ENCODE data around the gene AAR2.

AAR2 gene

GRCh38 chr20:36260316-36260715, 24.0 kb downstream of the AAR2 start:
- DNase-seq (ENCODE audit: low spot score) = no peak

- no peak for DNase-seq (ENCODE audit: low spot score)
Observed at GRCh38 chr20:36261389-36262105, 25.3 kb downstream of the AAR2 start.

GRCh38 chr20:36262440-36262839, 26.2 kb downstream of the AAR2 start:
- DNase-seq (ENCODE audit: low spot score) = no peak

- no peak for DNase-seq (ENCODE audit: low spot score)
Observed at GRCh38 chr20:36264426-36265246, 28.4 kb downstream of the AAR2 start.

GRCh38 chr20:36266189-36266588, 29.9 kb downstream of the AAR2 start:
- DNase-seq (ENCODE audit: low spot score) = no peak

GRCh38 chr20:36267605-36268381, 31.5 kb downstream of the AAR2 start:
- no peak for DNase-seq (ENCODE audit: low spot score)

- no peak for DNase-seq (ENCODE audit: low spot score)
Observed at GRCh38 chr20:36268440-36269342, 32.4 kb downstream of the AAR2 start.

GRCh38 chr20:36269507-36269906, 33.2 kb downstream of the AAR2 start:
- no peak for DNase-seq (ENCODE audit: low spot score)

- no peak for DNase-seq (ENCODE audit: low spot score)
Observed at GRCh38 chr20:36270744-36271638, 34.7 kb downstream of the AAR2 start.

GRCh38 chr20:36271639-36272546, 35.6 kb downstream of the AAR2 start:
- DNase-seq (ENCODE audit: low spot score) = no peak

GRCh38 chr20:36272547-36273220, 36.4 kb downstream of the AAR2 start:
- no peak for DNase-seq (ENCODE audit: low spot score)

GRCh38 chr20:36273414-36274180, 37.3 kb downstream of the AAR2 start:
- no peak for DNase-seq (ENCODE audit: low spot score)

- no peak for DNase-seq (ENCODE audit: low spot score)
Observed at GRCh38 chr20:36274181-36274841, 38.0 kb downstream of the AAR2 start.

GRCh38 chr20:36275011-36275410, 38.7 kb downstream of the AAR2 start:
- DNase-seq (ENCODE audit: low spot score) = no peak

GRCh38 chr20:36275441-36276189, 39.3 kb downstream of the AAR2 start:
- DNase-seq (ENCODE audit: low spot score) = no peak

GRCh38 chr20:36277546-36277945, 41.3 kb downstream of the AAR2 start:
- DNase-seq (ENCODE audit: low spot score) = no peak

- no peak for DNase-seq (ENCODE audit: low spot score)
Observed at GRCh38 chr20:36279362-36279761, 43.1 kb downstream of the AAR2 start.
